Spleen (tissue), 11 donors: ENCODE results near the gene IVNS1ABP. TPM values are rescaled to one million over a fixed set of nuclear protein-coding genes. Genes with fewer than 3 reads are reported as not detected.
A peak's percentile ranks its signal among the peaks of the same experiment; 100 is the strongest.

Experiments
- DNase-seq: peaks from one replicate; pipeline ENCODE4 v3.0.0-alpha.2; 2020
- H3K27ac ChIP-seq, 8 donors: fragments of 200-600 bp; sonication (generic) in 7 of 8; 1 replicate in 4 of 8; 2 replicates in 4 of 8; pipeline versions ENCODE4 v1.5.0 to v1.8.0; 2016 to 2021; ENCODE audit warnings: inconsistent platforms in 4 of 8, mild to moderate bottlenecking in 4 of 8, moderate library complexity in 1 of 8
- H3K27me3 ChIP-seq, 7 donors: fragments of 200-600 bp; sonication (generic) in 6 of 7; replicated peaks in 1 of 7; 1 replicate in 4 of 7; 2 replicates in 3 of 7; pipeline versions ENCODE4 v1.5.0 to v1.8.0; 2016 to 2021; ENCODE audit warnings: inconsistent platforms in 3 of 7, mild to moderate bottlenecking in 1 of 7
- H3K36me3 ChIP-seq, 6 donors: fragments of 200-600 bp; sonication (generic) in 5 of 6; 1 replicate in 4 of 6; 2 replicates in 2 of 6; pipeline versions ENCODE4 v1.5.0 to v1.8.0; 2016 to 2021; ENCODE audit warnings: inconsistent platforms in 2 of 6
- H3K4me1 ChIP-seq, 6 donors: fragments of 200-600 bp; sonication (generic) in 5 of 6; 1 replicate in 3 of 6; 2 replicates in 3 of 6; pipeline versions ENCODE4 v1.5.0 to v1.8.0; 2016 to 2021; ENCODE audit warnings: inconsistent platforms in 3 of 6
- H3K4me3 ChIP-seq, 8 donors: fragments of 200-600 bp; sonication (generic) in 7 of 8; 1 replicate in 4 of 8; 2 replicates in 4 of 8; pipeline versions ENCODE4 v1.5.0 to v1.8.0; 2016 to 2021; ENCODE audit warnings: inconsistent platforms in 4 of 8, mild to moderate bottlenecking in 4 of 8, moderate library complexity in 2 of 8
- H3K9me3 ChIP-seq, 8 donors: fragments of 200-600 bp; sonication (generic) in 7 of 8; 1 replicate in 4 of 8; 2 replicates in 4 of 8; pipeline versions ENCODE4 v1.5.0 to v1.8.0; 2016 to 2021; ENCODE audit warnings: inconsistent platforms in 4 of 8
- POLR2A ChIP-seq, 3 donors: fragments of 450-650 bp; IDR thresholded peaks; one replicate each; pipeline ENCODE4 v1.5.1; 2017; ENCODE audit warnings: antibody characterized with exemption in 3 of 3, mild to moderate bottlenecking in 1 of 3
- POLR2AphosphoS5 ChIP-seq, 3 donors: sonication (generic); formaldehyde crosslinking; IDR thresholded peaks; one replicate each; pipeline ENCODE4 v1.5.1; 2017; ENCODE audit warnings: antibody characterized with exemption in 3 of 3
- WGBS, 5 donors: extraction: QIAGEN DNeasy Blood & Tissue Kit in 3 of 5; methylation state at CpG; one replicate each; pipeline versions ENCODE4 v1.1.5 to v1.1.7; 2013 to 2018; 5-methylcytosine and 5-hydroxymethylcytosine counted together
- intact Hi-C: fragments of 100-400 bp; cut with DNase I; formaldehyde crosslinking; loops from one replicate; pipeline ENCODE4 v1.15.0; 2023; ENCODE audit warnings: low total_unique reads
- polyA plus RNA-seq, 3 donors: library from polyadenylated mRNA; stranded (reverse); fragments of 200-250 nt; gene quantifications; one replicate each; pipeline ENCODE4 v1.2.1, GENCODE V29; 2013
- total RNA-seq, 7 donors: library from RNA; depleted of rRNA in 3 of 7; stranded (reverse); fragments of >200 nt in 3 of 7; fragmentation: NEBNext Ultra II Directional in 4 of 7; extraction: Animal tissue kit (Norgen Biotek cat#: 25700) in 4 of 7; gene quantifications; one replicate each; pipeline versions ENCODE4 v1.1.0 to v1.2.1, GENCODE V29; 2016 to 2021
- TF ChIP-seq, protein P1 (sequence below), 11 experiments: fragments of 200-600 bp in 7 of 11; fragments of 450-650 bp in 4 of 11; sonication (generic) in 4 of 11; IDR thresholded peaks in 8 of 11; conservative IDR thresholded peaks in 3 of 11; 1 replicate in 7 of 11; 2 replicates in 4 of 11; pipeline versions ENCODE4 v1.4.0 to v1.8.0; 2016 to 2021; ENCODE audit warnings: antibody characterized with exemption in 11 of 11, inconsistent platforms in 4 of 11, mild to moderate bottlenecking in 1 of 11
- donor health status: healthy with polysubstance abuse.
- donor health status: DM: no; HTN: no; CAD: no; lungs with moderate emphysema.
- donor health status: DM: no; HTN: no; CAD: no.
- donor health status: Bipolar disorder and iron deficiency.
- donor health status: healthy.
- donor health status: DM: no; HTN: no; CAD: no.
- donor health status: DM: yes; HTN: yes; CAD: no.

IVNS1ABP gene
- total and polyA plus RNA-seq, 10 donors = 29.5 to 148 (median 107) TPM

DNA sequence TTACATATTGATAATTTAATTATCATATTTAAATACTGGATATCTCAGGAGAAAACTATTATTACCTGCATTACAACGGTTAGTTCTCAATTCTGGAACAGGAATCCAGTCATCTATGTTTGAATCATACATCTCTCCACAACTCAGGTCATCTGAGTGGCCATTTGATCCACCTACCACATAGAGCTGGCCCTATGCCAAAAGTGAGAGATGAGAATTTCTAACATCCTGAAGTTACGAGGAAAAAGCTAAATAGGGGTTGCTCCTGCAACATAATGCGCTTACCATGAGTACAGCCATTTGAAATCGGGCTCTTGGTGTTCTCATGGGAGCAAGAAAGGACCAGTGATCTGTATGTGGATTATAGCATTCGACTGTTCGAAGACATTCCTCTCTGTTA is 16.9 kb downstream of the IVNS1ABP start:
- intact Hi-C loops = no loop called here
- TF ChIP-seq, protein P1, sequence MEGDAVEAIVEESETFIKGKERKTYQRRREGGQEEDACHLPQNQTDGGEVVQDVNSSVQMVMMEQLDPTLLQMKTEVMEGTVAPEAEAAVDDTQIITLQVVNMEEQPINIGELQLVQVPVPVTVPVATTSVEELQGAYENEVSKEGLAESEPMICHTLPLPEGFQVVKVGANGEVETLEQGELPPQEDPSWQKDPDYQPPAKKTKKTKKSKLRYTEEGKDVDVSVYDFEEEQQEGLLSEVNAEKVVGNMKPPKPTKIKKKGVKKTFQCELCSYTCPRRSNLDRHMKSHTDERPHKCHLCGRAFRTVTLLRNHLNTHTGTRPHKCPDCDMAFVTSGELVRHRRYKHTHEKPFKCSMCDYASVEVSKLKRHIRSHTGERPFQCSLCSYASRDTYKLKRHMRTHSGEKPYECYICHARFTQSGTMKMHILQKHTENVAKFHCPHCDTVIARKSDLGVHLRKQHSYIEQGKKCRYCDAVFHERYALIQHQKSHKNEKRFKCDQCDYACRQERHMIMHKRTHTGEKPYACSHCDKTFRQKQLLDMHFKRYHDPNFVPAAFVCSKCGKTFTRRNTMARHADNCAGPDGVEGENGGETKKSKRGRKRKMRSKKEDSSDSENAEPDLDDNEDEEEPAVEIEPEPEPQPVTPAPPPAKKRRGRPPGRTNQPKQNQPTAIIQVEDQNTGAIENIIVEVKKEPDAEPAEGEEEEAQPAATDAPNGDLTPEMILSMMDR (IDR thresholded peaks at IDR 0.05 in 8 of 11, conservative IDR thresholded peaks at IDR 0.05 in 3 of 11) = no peak
- peak in 1 of 3 donors; percentile 25 for TF ChIP-seq POLR2AphosphoS5 (IDR thresholded peaks at IDR 0.05)
- WGBS, 5 donors = 90 to 98% (median 98%) methylated on average over 6 of the region's 6 CpGs
- Histone ChIP-seq H3K36me3 (peaks cover 0 to 100% (median 89%) of the 10 kb centered on the region in 6 donors), H3K4me1 (no peaks in the 10 kb centered on the region), H3K4me3 (no peak overlapping the region), H3K27me3 (no peaks in the 10 kb centered on the region), H3K9me3 (no peaks in the 10 kb centered on the region), H3K27ac (no peak overlapping the region)
- no peak for DNase-seq

DNA sequence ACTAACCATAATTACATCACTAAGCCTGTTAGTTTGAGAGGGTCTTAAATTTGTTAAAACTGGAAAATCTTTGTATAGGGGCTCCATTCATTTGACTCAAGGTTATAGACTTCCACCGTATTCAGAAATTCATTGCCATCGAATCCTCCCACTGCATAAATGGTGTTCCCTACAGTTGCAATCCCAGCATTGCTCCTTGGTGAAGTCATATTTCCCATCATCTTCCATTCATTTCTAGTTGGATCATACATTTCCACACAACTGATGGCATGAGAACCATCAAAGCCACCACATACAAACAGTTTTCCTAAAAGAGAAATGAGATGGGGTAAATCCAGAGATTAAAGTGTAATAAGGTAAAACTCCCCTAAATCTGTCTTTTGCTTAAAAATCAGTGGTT is 19.1 kb downstream of the IVNS1ABP start:
- TF ChIP-seq POLR2A (IDR thresholded peaks at IDR 0.05) (no peak), POLR2AphosphoS5 (IDR thresholded peaks at IDR 0.05) (no peak)
- TF ChIP-seq, protein P1 (IDR thresholded peaks at IDR 0.05 in 8 of 11, conservative IDR thresholded peaks at IDR 0.05 in 3 of 11) = no peak
- peaks cover 0 to 99% (median 71%) of the 10 kb centered on the region in 6 donors for H3K36me3 ChIP-seq
- no peak overlapping the region for H3K4me3 ChIP-seq
- 95 to 98% (median 96%) methylated on average over 2 of the region's 2 CpGs for WGBS, 5 donors
- peaks cover 0 to 2% (median 0%) of the 10 kb centered on the region in 6 donors for H3K4me1 ChIP-seq
- H3K9me3 ChIP-seq = no peaks in the 10 kb centered on the region
- intact Hi-C loops = no loop called here
- no peak for DNase-seq
- no peak overlapping the region for H3K27ac ChIP-seq
- no peaks in the 10 kb centered on the region for H3K27me3 ChIP-seq

DNA sequence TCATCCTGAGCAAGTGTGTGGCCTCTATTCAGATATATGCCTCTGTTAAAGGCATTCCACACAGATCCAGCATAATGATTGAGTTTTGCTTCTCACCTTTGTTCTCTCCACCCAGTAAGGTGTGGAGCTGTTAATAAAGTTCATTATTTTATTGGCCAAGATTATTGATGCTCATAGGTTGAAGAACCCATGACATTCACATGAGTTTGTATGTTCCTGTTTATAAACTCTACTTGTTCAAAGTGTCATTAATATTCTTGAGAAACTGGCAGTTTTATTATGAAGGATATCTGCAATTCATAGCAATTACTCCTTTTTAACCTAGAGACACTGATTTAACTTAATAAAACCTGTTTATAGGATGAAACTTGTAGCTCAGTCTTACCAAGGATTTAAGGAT is 22.0 kb downstream of the IVNS1ABP start:
- Histone ChIP-seq H3K9me3 (no peaks in the 10 kb centered on the region), H3K4me3 (no peak overlapping the region), H3K27me3 (no peaks in the 10 kb centered on the region), H3K36me3 (peaks cover 0 to 70% (median 48%) of the 10 kb centered on the region in 6 donors), H3K27ac (no peak overlapping the region), H3K4me1 (peaks cover 0 to 21% (median 12%) of the 10 kb centered on the region in 6 donors)
- DNase-seq = no peak
- TF ChIP-seq, protein P1 (IDR thresholded peaks at IDR 0.05 in 8 of 11, conservative IDR thresholded peaks at IDR 0.05 in 3 of 11) = no peak
- no peak for TF ChIP-seq POLR2AphosphoS5 (IDR thresholded peaks at IDR 0.05)
- no peak for TF ChIP-seq POLR2A (IDR thresholded peaks at IDR 0.05)
- intact Hi-C loops = no loop called here

DNA sequence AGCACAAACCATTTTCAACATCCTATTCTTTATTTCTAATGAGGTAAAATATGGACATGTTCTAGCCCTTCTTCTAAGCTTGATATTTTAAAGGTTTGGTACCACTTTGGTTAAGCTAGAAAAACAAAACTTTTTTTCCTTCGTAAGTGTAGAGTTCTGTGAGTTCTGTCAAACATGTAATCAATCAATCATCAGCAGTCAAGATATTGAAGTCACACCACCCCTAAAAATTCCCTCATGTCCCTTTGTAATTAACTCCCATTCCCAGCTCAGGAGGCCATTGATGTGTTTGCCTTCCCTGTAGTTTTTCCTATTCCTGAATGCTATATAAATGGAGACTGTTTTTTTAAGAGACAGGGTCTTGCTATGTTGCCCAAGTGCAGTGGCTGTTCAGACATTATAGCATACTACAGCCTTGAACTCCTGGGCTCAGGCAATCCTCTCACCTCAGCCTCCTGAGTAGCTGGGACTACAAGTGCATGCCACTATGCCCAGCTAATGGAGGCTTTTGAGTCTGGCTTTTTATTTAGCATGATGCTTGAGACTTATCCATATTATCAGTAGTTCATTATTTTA is 23.0 kb downstream of the IVNS1ABP start:
- intact Hi-C loops = no loop called here
- peak overlapping the region in 1 of 8 donors; percentile 60 for H3K27ac ChIP-seq
- peaks cover 0 to 21% (median 12%) of the 10 kb centered on the region in 6 donors for H3K4me1 ChIP-seq
- no peaks in the 10 kb centered on the region for H3K27me3 ChIP-seq
- no peaks in the 10 kb centered on the region for H3K9me3 ChIP-seq
- no peak for DNase-seq
- H3K4me3 ChIP-seq = no peak overlapping the region
- 90 to 100% (median 94%) methylated on average over 1 of the region's 1 CpG for WGBS, 5 donors
- TF ChIP-seq POLR2A (IDR thresholded peaks at IDR 0.05) (no peak), POLR2AphosphoS5 (IDR thresholded peaks at IDR 0.05) (no peak)
- TF ChIP-seq, protein P1 (IDR thresholded peaks at IDR 0.05 in 8 of 11, conservative IDR thresholded peaks at IDR 0.05 in 3 of 11) = no peak
- peaks cover 0 to 60% (median 38%) of the 10 kb centered on the region in 6 donors for H3K36me3 ChIP-seq
